MCF 10A (cell line): ENCODE measurements around the gene GRM5. TPM values are rescaled to one million over a fixed set of nuclear protein-coding genes. Genes with fewer than 3 reads are reported as not detected.

Source experiments
- BruUV-seq: library from RNA; stranded (reverse); fragments of 400-500 nt; replicated peaks from 2 replicates; lab custom pipeline; 2021; lab: Mats Ljungman, UMichigan
- CTCF ChIA-PET: fragments of 300-600 bp; sonication (Branson Sonifier 250); formaldehyde crosslinking; extraction: SDS; loops from one replicate; lab custom pipeline; 2021; ENCODE audit warnings: antibody characterized with exemption, inconsistent platforms; lab: Yijun Ruan, JAX
- POLR2A ChIA-PET: fragments of 300-600, 350-650 bp; sonication (Branson Sonifier 250); formaldehyde crosslinking; extraction: SDS; loops from one replicate; lab custom pipeline; 2020; ENCODE audit warnings: antibody characterized with exemption, inconsistent platforms; lab: Yijun Ruan, JAX
- DNase-seq: peaks from one replicate; pipeline ENCODE4 v3.0.0-alpha.2; 2018; ENCODE audit not compliant: unreplicated experiment
- H3K27ac Mint-ChIP-seq: one replicate; pipeline ENCODE4 v1.8.0; 2022; ENCODE audit warnings: mild to moderate bottlenecking, low read depth, mixed read lengths; ENCODE audit not compliant: unreplicated experiment
- H3K27me3 Mint-ChIP-seq: one replicate; pipeline ENCODE4 v1.8.0; 2022; ENCODE audit warnings: mixed read lengths; ENCODE audit not compliant: insufficient read depth, unreplicated experiment
- H3K36me3 Mint-ChIP-seq: one replicate; pipeline ENCODE4 v1.8.0; 2022; ENCODE audit warnings: mild to moderate bottlenecking, moderate library complexity, mixed read lengths; ENCODE audit not compliant: insufficient read depth, unreplicated experiment
- H3K4me1 Mint-ChIP-seq: one replicate; pipeline ENCODE4 v1.8.0; 2022; ENCODE audit warnings: mixed read lengths; ENCODE audit not compliant: insufficient read depth, unreplicated experiment
- H3K4me3 Mint-ChIP-seq: one replicate; pipeline ENCODE4 v1.8.0; 2022; ENCODE audit warnings: mild to moderate bottlenecking, moderate library complexity, mixed read lengths; ENCODE audit not compliant: unreplicated experiment
- H3K9me3 Mint-ChIP-seq: one replicate; pipeline ENCODE4 v1.8.0; 2022; ENCODE audit warnings: mixed read lengths; ENCODE audit not compliant: unreplicated experiment
- intact Hi-C: fragments of 100-400 bp; cut with micrococcal nuclease; formaldehyde crosslinking; loops from 2 replicates; pipeline ENCODE4 v1.14.1; 2022
- total RNA-seq: library from RNA; stranded (reverse); gene quantifications from 2 replicates; pipeline ENCODE4 v1.2.3, GENCODE V29; 2022
- TF ChIP-seq, protein P1 (sequence below): fragments of 200-600 bp; IDR thresholded peaks from one replicate; pipeline ENCODE4 v1.8.0; 2022; ENCODE audit warnings: antibody characterized with exemption, mild to moderate bottlenecking; ENCODE audit not compliant: unreplicated experiment

Gene GRM5
- total RNA-seq, 1 experiment from 2014 or later, result not detected

DNA sequence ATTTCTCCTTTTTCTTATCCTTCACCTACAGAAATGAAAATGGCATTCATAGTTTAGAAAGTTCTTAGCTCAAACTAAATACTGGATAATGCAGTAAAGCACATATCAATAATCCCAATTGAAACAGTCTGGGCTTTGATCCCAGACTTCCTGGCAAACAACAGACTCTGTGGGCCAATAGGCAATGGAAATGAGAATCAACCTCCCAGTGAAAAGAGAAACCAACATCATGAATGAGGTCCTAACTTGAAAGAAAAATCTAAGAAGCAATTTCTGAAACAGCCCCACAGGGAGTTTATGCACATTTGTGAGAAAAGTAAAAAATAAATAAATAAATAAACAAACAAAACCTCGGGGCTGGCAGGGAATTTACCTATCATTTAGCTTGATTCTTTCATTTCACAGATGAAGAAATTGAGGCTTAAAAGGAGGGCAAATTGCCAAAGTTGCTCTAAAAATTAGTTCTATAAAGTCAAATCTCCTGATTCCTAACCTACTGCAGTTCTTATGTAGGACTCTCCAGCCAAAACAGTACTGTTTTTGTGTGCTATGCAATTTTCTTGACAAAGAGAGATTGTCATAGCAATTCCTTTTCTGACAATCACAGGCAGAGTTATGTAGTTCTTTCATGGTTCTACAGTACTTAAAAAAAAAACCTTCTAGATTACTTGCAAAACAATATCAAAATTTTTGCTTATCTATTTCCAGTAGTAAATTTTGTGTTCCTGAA, 265.8 kb downstream of the GRM5 start:
- no TSS peak for BruUV-seq
- CTCF ChIA-PET, result no interaction called here
- Mint-ChIP-seq H3K9me3 (no peaks in the 10 kb centered on the region), H3K4me1 (no peaks in the 10 kb centered on the region), H3K27me3 (peaks cover 33% of the 10 kb centered on the region), H3K4me3 (no peak overlapping the region), H3K36me3 (no peaks in the 10 kb centered on the region), H3K27ac (no peak overlapping the region)
- intact Hi-C loops, result no loop called here
- TF ChIP-seq, protein P1, sequence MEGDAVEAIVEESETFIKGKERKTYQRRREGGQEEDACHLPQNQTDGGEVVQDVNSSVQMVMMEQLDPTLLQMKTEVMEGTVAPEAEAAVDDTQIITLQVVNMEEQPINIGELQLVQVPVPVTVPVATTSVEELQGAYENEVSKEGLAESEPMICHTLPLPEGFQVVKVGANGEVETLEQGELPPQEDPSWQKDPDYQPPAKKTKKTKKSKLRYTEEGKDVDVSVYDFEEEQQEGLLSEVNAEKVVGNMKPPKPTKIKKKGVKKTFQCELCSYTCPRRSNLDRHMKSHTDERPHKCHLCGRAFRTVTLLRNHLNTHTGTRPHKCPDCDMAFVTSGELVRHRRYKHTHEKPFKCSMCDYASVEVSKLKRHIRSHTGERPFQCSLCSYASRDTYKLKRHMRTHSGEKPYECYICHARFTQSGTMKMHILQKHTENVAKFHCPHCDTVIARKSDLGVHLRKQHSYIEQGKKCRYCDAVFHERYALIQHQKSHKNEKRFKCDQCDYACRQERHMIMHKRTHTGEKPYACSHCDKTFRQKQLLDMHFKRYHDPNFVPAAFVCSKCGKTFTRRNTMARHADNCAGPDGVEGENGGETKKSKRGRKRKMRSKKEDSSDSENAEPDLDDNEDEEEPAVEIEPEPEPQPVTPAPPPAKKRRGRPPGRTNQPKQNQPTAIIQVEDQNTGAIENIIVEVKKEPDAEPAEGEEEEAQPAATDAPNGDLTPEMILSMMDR, result no peak
- POLR2A ChIA-PET, result no interaction called here
- no peak for DNase-seq

DNA sequence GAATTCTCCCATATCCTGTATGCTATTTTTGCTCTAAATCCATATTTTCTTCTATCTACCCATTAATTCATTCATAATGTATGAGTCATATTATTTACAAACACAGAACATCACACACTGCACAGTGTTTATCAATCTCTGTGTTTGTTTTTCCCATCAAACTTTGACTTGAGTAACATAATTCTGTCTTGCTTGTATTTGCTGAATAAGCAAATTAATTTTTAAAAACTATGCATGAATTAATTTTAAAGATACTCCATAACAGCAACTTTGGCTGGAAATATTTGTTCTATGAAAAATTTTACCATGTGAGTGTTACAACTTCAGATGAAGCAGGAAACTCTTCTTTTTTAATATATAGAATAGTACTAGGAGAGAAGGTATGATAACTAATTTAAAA, 275.6 kb downstream of the GRM5 start:
- POLR2A ChIA-PET, result no interaction called here
- H3K9me3 Mint-ChIP-seq, result no peaks in the 10 kb centered on the region
- intact Hi-C loops, result no loop called here

DNA sequence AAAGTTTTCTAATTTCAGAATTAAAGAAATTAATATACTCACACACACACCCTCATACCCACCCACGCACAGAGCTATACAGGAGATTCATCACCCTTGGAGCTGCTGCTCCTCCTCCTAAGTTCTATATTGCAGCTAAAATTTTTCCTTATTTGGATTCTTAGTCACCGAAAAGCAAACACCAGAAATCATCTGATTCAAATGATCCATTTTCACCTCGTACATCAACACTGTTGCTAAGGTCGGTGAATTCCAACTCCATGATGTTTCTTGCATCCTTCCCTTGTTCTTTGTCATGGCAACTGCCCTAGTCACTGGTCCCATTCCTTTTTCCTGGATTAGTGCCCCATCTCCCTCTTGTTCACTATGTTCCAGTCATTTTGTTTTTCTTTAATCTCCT, 286.2 kb downstream of the GRM5 start:
- TF ChIP-seq, protein P1, result no peak
- peak; percentile 27 for DNase-seq
- Mint-ChIP-seq H3K4me3 (no peak overlapping the region), H3K9me3 (no peaks in the 10 kb centered on the region), H3K4me1 (peaks cover 6% of the 10 kb centered on the region), H3K27me3 (peaks cover 47% of the 10 kb centered on the region), H3K36me3 (no peaks in the 10 kb centered on the region), H3K27ac (no peak overlapping the region)
- no TSS peak for BruUV-seq
- intact Hi-C loops, result no loop called here
- ChIA-PET CTCF (no interaction called here), POLR2A (no interaction called here)

More for the DNA sequence above, 275.6 kb downstream of the GRM5 start:
- H3K36me3 Mint-ChIP-seq, result no peaks in the 10 kb centered on the region
- TF ChIP-seq, protein P1, result no peak
- no peaks in the 10 kb centered on the region for H3K4me1 Mint-ChIP-seq
- no peak overlapping the region for H3K4me3 Mint-ChIP-seq
- BruUV-seq, result no TSS peak
- H3K27me3 Mint-ChIP-seq, result peaks cover 45% of the 10 kb centered on the region
- CTCF ChIA-PET, result no interaction called here
- no peak for DNase-seq
- no peak overlapping the region for H3K27ac Mint-ChIP-seq

DNA sequence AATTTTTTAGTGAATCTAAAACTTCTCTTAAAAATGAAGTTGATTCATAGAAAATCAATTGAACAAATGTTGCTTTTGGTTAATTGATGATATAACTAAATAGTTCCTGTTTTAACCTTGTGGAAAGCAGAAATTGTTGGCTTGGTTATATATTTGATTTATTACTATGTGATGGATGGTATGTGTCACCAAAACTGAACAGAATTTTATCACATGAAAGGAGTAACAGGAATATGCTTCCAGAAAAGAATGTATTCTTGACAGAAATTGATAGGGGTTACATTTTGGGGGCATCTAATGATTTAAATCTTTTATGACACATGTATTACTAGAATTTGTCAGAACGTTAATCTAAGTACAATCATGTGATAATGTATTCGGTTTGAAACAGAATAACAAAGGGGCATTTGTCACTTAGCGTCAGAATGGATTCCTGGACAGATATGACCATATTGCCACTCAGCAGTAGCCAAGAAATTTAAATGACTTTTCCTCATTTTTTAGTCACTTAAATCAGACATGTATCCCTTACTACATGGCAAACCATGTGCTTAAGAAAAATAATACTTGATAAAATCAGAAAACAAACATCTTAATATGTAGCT, 295.2 kb downstream of the GRM5 start:
- BruUV-seq, result no TSS peak
- POLR2A ChIA-PET, result no interaction called here

More for the DNA sequence above, 295.2 kb downstream of the GRM5 start:
- Mint-ChIP-seq H3K9me3 (no peaks in the 10 kb centered on the region), H3K4me3 (no peak overlapping the region), H3K36me3 (no peaks in the 10 kb centered on the region), H3K4me1 (no peaks in the 10 kb centered on the region), H3K27ac (no peak overlapping the region), H3K27me3 (peaks cover 9% of the 10 kb centered on the region)
- intact Hi-C loops, result no loop called here
- TF ChIP-seq, protein P1, result no peak
- CTCF ChIA-PET, result no interaction called here
- no peak for DNase-seq
